NK-92 (cell line): Measurements from ENCODE around the gene HMGN1.

Experiments used
- DNase-seq: peaks from one replicate; lab custom pipeline; 2025; ENCODE audit not compliant: unreplicated experiment; lab: John Stamatoyannopoulos, UW

HMGN1 gene

DNA sequence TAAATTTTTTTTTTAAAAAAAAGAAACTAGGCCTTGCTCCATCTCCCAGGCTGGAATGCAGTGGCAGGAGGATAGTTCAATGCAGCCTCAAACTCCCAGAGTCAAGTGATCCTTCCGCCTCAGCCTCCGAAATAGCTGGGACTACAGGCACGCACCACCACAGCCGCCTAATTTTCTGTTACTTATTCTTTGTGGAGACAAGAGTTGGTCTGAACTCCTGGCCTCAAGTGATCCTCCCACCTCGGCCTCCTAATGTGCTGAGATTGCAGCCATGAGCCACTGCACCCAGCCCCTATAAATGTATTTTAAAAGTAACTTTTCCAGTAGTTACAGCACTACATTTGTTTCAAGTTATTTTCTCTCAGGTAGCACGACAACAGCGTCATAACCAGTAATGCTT lies 37.7 kb downstream of the HMGN1 start:
- DNase-seq, result no peak

DNA sequence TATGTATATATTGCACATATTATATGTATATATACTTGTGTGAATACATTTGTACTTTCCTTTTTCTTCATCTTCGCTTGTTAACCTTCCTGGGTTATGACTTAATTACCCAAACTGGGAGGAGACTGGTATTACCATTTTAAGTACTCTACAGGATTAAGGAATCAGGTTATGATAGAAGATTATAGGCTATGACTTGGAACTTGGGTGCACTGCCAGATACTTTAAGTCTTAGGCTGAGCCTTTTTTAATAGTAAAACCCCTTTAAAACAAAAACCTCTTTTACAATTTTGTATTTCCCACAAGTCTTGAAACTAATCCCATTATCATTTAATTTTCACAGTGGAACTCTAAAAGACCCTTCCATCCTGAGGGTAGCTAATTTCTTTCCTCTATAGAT lies 41.4 kb downstream of the HMGN1 start:
- DNase-seq, result no peak

DNA sequence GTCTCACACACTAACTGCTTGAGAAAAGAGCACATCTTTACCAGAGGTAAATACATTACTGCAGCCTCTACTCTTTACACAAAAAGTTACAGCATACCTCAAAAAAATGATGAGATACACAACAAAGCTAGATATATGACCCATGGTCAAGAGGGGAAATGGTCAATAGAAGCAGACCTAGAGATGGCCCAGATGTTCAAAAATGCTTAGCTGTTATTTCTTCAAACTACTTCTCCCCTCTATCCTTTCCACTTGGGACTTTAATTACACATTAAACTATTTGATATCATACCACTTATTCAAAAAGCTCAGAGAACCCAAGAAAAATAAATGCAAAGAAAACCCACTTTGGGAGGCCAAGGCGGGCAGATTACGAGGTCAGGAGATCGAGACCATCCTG lies 48.3 kb downstream of the HMGN1 start:
- no peak for DNase-seq

DNA sequence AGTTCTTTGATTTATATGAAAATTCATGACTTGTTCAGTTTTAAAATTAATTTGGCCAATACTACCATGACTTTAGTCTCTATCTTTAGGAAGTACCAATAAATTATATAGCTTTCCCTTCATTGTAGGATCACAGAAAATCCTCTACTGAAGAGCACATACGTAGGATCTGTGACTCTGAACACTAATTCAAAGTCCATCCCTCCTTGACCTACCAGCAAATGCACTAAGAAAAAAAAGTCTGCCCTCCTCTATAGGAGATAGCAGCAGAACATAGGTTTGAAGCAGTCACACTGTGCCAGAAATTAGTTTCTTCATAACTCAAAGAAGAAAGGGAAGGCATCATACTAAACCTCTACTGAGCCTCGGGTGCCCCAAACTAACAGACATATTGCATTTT lies 52.0 kb downstream of the HMGN1 start:
- no peak for DNase-seq
